NT2/D1 (cell line): ENCODE data around the gene NAV2.

Experiments used
- SUZ12 ChIP-seq: IDR thresholded peaks from 2 replicates; pipeline ENCODE4 v1.6.1; 2011; ENCODE audit not compliant: insufficient read length, insufficient read depth; ENCODE audit errors: extremely low read depth
- YY1 ChIP-seq: IDR thresholded peaks from 2 replicates; pipeline ENCODE4 v1.6.1; 2011; ENCODE audit not compliant: insufficient read length, insufficient read depth

GRCh38 chr11:20045098-20045688, 332.6 kb downstream of the NAV2 start:
- TF ChIP-seq YY1, result no peak
- no peak for TF ChIP-seq SUZ12
